IMR-90 (cell line): Measurements from ENCODE around the gene MRPL23. TPM values are rescaled to one million over a fixed set of nuclear protein-coding genes. Genes with fewer than 3 reads are reported as not detected.

ENCODE experiments used
- ATAC-seq: fragments of 200-7000 bp; cut with Tn5 transposase; 2 replicates; pipeline ENCODE4 v1.9.1; 2020; ENCODE audit warnings: low read depth, mild to moderate bottlenecking, moderate library complexity
- BruUV-seq: library from RNA; stranded (reverse); fragments of 400-500 nt; replicated peaks from 2 replicates; lab custom pipeline; 2021; lab: Mats Ljungman, UMichigan
- CTCF ChIA-PET: fragments of 300-600 bp; formaldehyde crosslinking; extraction: SDS; loops from one replicate; lab custom pipeline; 2021; ENCODE audit warnings: antibody characterized with exemption; lab: Yijun Ruan, JAX
- POLR2A ChIA-PET: fragments of 300-600 bp; sonication (Branson Sonifier 250); formaldehyde crosslinking; loops from one replicate; lab custom pipeline; 2022; ENCODE audit warnings: antibody characterized with exemption; ENCODE audit not compliant: unreplicated experiment; lab: Charles Lee
- DNase-seq: peaks from one replicate; pipeline ENCODE4 v3.0.0; 2013
- H2AFZ ChIP-seq: replicated peaks from 2 replicates; pipeline ENCODE3; 2013; ENCODE audit warnings: low read length, mild to moderate bottlenecking; ENCODE audit not compliant: poor library complexity
- H2AK5ac ChIP-seq: 2 replicates; pipeline ENCODE4 v1.6.1; 2013; ENCODE audit warnings: low read depth, low read length, inconsistent platforms
- H2AK9ac ChIP-seq: replicated peaks from 2 replicates; pipeline ENCODE3; 2013; ENCODE audit warnings: mild to moderate bottlenecking, low read depth, low read length, moderate library complexity; ENCODE audit not compliant: poor library complexity
- H2BK120ac ChIP-seq: 2 replicates; pipeline ENCODE4 v1.6.1; 2013; ENCODE audit warnings: low read depth, low read length, inconsistent platforms
- H2BK15ac ChIP-seq: 3 replicates; pipeline ENCODE4 v1.6.1; 2013; ENCODE audit warnings: low read depth, low read length, inconsistent platforms
- H2BK20ac ChIP-seq: 2 replicates; pipeline ENCODE4 v1.6.1; 2013; ENCODE audit warnings: low read depth, mild to moderate bottlenecking, inconsistent platforms, low read length, moderate library complexity
- H2BK5ac ChIP-seq: 2 replicates; pipeline ENCODE4 v1.6.1; 2013; ENCODE audit warnings: mild to moderate bottlenecking, low read depth, low read length, inconsistent platforms; ENCODE audit not compliant: poor library complexity, severe bottlenecking
- H3K14ac ChIP-seq: replicated peaks from 2 replicates; pipeline ENCODE4 v1.6.1; 2013; ENCODE audit warnings: low read depth, low read length, inconsistent platforms
- H3K18ac ChIP-seq: 2 replicates; pipeline ENCODE4 v1.6.1; 2013; ENCODE audit warnings: low read depth, low read length, control low read depth
- H3K23ac ChIP-seq: 2 replicates; pipeline ENCODE4 v1.6.1; 2013; ENCODE audit warnings: low read depth, low read length, inconsistent platforms
- H3K27ac ChIP-seq: 2 replicates; pipeline ENCODE4 v1.5.1; 2013; ENCODE audit warnings: mild to moderate bottlenecking, control low read depth, low read length; ENCODE audit not compliant: insufficient read depth
- H3K27me3 ChIP-seq: 2 replicates; pipeline ENCODE4 v1.6.1; 2013; ENCODE audit warnings: low read length; ENCODE audit not compliant: control insufficient read depth, insufficient read depth
- H3K36me3 ChIP-seq: 2 replicates; pipeline ENCODE4 v1.6.1; 2013; ENCODE audit warnings: low read length, mixed read lengths; ENCODE audit not compliant: control insufficient read depth, insufficient read depth
- H3K4ac ChIP-seq: 2 replicates; pipeline ENCODE4 v1.6.1; 2013; ENCODE audit warnings: low read depth, low read length, inconsistent platforms
- H3K4me1 ChIP-seq: 2 replicates; pipeline ENCODE4 v1.6.1; 2013; ENCODE audit warnings: low read length, mixed read lengths; ENCODE audit not compliant: control insufficient read depth, insufficient read depth
- H3K4me2 ChIP-seq: 2 replicates; pipeline ENCODE4 v1.6.1; 2013; ENCODE audit warnings: low read depth, mild to moderate bottlenecking, control low read depth, low read length, moderate library complexity
- H3K4me3 ChIP-seq: 2 replicates; pipeline ENCODE4 v1.5.1; 2013; ENCODE audit warnings: low read depth, mild to moderate bottlenecking, control low read depth, low read length, moderate library complexity; ENCODE audit not compliant: insufficient read depth
- H3K56ac ChIP-seq: 2 replicates; pipeline ENCODE4 v1.6.1; 2013; ENCODE audit warnings: low read length, inconsistent platforms; ENCODE audit not compliant: insufficient read depth; ENCODE audit errors: extremely low read depth
- H3K79me1 ChIP-seq, 2 experiments: 2 replicates each; pipeline ENCODE4 v1.6.1; 2013; ENCODE audit warnings: low read length in 2 of 2, inconsistent platforms in 1 of 2, low read depth in 1 of 2
- H3K9ac ChIP-seq: 2 replicates; pipeline ENCODE4 v1.6.1; 2013; ENCODE audit warnings: low read depth, low read length, control low read depth
- H3K9me1 ChIP-seq: 2 replicates; pipeline ENCODE4 v1.6.1; 2013; ENCODE audit warnings: low read length, inconsistent platforms; ENCODE audit not compliant: insufficient read depth
- H3K9me3 ChIP-seq: 2 replicates; pipeline ENCODE4 v1.6.1; 2013; ENCODE audit warnings: low read length; ENCODE audit not compliant: control insufficient read depth, insufficient read depth
- H4K20me1 ChIP-seq: 2 replicates; pipeline ENCODE4 v1.6.1; 2013; ENCODE audit warnings: low read length, inconsistent platforms; ENCODE audit not compliant: insufficient read depth
- H4K5ac ChIP-seq: 2 replicates; pipeline ENCODE4 v1.6.1; 2013; ENCODE audit warnings: mild to moderate bottlenecking, low read depth, low read length, control low read depth
- H4K8ac ChIP-seq, 2 experiments: 2 replicates each; pipeline ENCODE4 v1.6.1; 2013; ENCODE audit warnings: low read depth in 2 of 2, low read length in 2 of 2, control low read depth in 1 of 2, inconsistent platforms in 1 of 2
- H4K91ac ChIP-seq: 2 replicates; pipeline ENCODE4 v1.6.1; 2013; ENCODE audit warnings: low read depth, low read length, inconsistent platforms; ENCODE audit not compliant: insufficient read depth
- SMC3 ChIP-seq: fragments of 150-350 bp; IDR thresholded peaks from 2 replicates; pipeline ENCODE4 v1.6.1; 2016; ENCODE audit warnings: low read depth, mild to moderate bottlenecking, antibody characterized with exemption, low read length, moderate library complexity
- WGBS, 2 experiments: methylation state at CpG; one replicate each; pipeline versions ENCODE4 v1.1.5 to v1.1.7; 2013; ENCODE audit warnings: missing lambda C conversion rate in 2 of 2; ENCODE audit not compliant: insufficient read length in 1 of 2; ENCODE audit errors: extremely low coverage in 2 of 2; 5-methylcytosine and 5-hydroxymethylcytosine counted together
- dilution Hi-C: fragments of 300-500 bp; cut with HindIII; formaldehyde crosslinking; loops from one replicate; pipeline ENCODE4 v1.14.3; 2018; ENCODE audit warnings: low sequenced_read_pairs; ENCODE audit not compliant: unreplicated experiment
- in situ Hi-C: fragments of 300-500 bp; cut with MboI; formaldehyde crosslinking; loops from 3 replicates; pipeline ENCODE4 v1.14.3; 2019; ENCODE audit warnings: low sequenced_read_pairs, inconsistent platforms, mixed read lengths
- intact Hi-C: fragments of 100-400 bp; cut with micrococcal nuclease; formaldehyde crosslinking; loops from 2 replicates; pipeline ENCODE4 v1.10.0; 2022
- polyA plus RNA-seq, 3 experiments: library from polyadenylated mRNA; depleted of rRNA; stranded (reverse); fragments of >200 nt; gene quantifications; 2 replicates each; pipeline ENCODE4 v1.2.3, GENCODE V29; 2012; ENCODE audit warnings: low replicate concordance in 1 of 3
- total RNA-seq: library from RNA; depleted of rRNA; stranded (reverse); fragments of >200 nt; gene quantifications from 2 replicates; pipeline ENCODE4 v1.2.3, GENCODE V29; 2012
- TF ChIP-seq, protein P1 (sequence below): conservative IDR thresholded peaks from 2 replicates; pipeline ENCODE4 v1.5.1; 2012; ENCODE audit warnings: mild to moderate bottlenecking, low read depth, low read length, improper control_type of control experiment

The MRPL23 gene
- total and polyA plus RNA-seq, 2 of the 4 experiments (the other 2 are of a cell fraction), result 68.4 to 114 TPM

GRCh38 chr11:1970956-1971355 is 23.8 kb downstream of the MRPL23 start:
- Histone ChIP-seq H3K9me1 (no peaks in the 10 kb centered on the region), H2AK9ac (no peak overlapping the region), H3K23ac (no peak overlapping the region), H3K9ac (no peak overlapping the region), H3K4me1 (no peaks in the 10 kb centered on the region), H3K56ac (no peak overlapping the region), H2BK5ac (no peak overlapping the region), H3K79me1 (no peaks in the 10 kb centered on the region), H2BK20ac (no peak overlapping the region), H3K9me3 (no peaks in the 10 kb centered on the region), H3K18ac (no peak overlapping the region), H3K4me3 (no peak overlapping the region), H2BK15ac (no peak overlapping the region), H4K8ac (no peak overlapping the region), H3K27ac (no peak overlapping the region), H4K5ac (no peak overlapping the region), H2AK5ac (no peak overlapping the region), H4K20me1 (no peaks in the 10 kb centered on the region), H2BK120ac (no peak overlapping the region), H3K27me3 (no peaks in the 10 kb centered on the region), H2AFZ (no peak overlapping the region), H3K36me3 (no peaks in the 10 kb centered on the region), H3K4me2 (no peak overlapping the region), H4K91ac (no peak overlapping the region), H3K4ac (no peak overlapping the region), H3K14ac (no peak overlapping the region)
- dilution Hi-C loops (no loop called here), in situ Hi-C loops (no loop called here), intact Hi-C loops (no loop called here)
- ChIA-PET CTCF (no interaction called here), POLR2A (no interaction called here)
- no peak for TF ChIP-seq SMC3
- TF ChIP-seq, protein P1, sequence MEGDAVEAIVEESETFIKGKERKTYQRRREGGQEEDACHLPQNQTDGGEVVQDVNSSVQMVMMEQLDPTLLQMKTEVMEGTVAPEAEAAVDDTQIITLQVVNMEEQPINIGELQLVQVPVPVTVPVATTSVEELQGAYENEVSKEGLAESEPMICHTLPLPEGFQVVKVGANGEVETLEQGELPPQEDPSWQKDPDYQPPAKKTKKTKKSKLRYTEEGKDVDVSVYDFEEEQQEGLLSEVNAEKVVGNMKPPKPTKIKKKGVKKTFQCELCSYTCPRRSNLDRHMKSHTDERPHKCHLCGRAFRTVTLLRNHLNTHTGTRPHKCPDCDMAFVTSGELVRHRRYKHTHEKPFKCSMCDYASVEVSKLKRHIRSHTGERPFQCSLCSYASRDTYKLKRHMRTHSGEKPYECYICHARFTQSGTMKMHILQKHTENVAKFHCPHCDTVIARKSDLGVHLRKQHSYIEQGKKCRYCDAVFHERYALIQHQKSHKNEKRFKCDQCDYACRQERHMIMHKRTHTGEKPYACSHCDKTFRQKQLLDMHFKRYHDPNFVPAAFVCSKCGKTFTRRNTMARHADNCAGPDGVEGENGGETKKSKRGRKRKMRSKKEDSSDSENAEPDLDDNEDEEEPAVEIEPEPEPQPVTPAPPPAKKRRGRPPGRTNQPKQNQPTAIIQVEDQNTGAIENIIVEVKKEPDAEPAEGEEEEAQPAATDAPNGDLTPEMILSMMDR, result no peak
- no peak for DNase-seq
- no TSS peak for BruUV-seq
- WGBS, 2 experiments, result 73% methylated on average over 2 of the region's 15 CpGs; no CpG with 5 or more reads in 1 of the 2 experiments
- no peak for ATAC-seq
